ENCODE data around the gene KDM3A. TPM values are rescaled to one million over a fixed set of nuclear protein-coding genes. Genes with fewer than 3 reads are reported as not detected.

KDM3A gene
- total and polyA plus RNA-seq, 2 experiments from 2014 or later = 8.9 to 21.8 TPM

GRCh38 chr2:86500325-86501083 is 59.3 kb downstream of the KDM3A start:
- Histone ChIP-seq H3K9me2 (ENCODE audit: insufficient read depth) (no peaks in the 10 kb centered on the region; the same call in 1 of the 2 replicates), H3K79me2 (replicated peaks; ENCODE audit: insufficient read depth) (no peaks in the 10 kb centered on the region), H3K27me3 (ENCODE audit: insufficient read depth) (no peaks in the 10 kb centered on the region), H2AFZ (no peak overlapping the region), H3K36me3 (ENCODE audit: insufficient read depth) (peaks cover 13% of the 10 kb centered on the region), H3F3A (replicated peaks; ENCODE audit: low read depth) (no peaks in the 10 kb centered on the region), H3K4me1 (ENCODE audit: insufficient read depth) (no peaks in the 10 kb centered on the region), H3K27ac (ENCODE audit: low read depth) (no peak overlapping the region), H4K20me1 (replicated peaks; ENCODE audit: insufficient read depth) (no peaks in the 10 kb centered on the region), H3K4me3 (no peak overlapping the region), H3K4me2 (no peak overlapping the region)
- peaks cover 90% of the 10 kb centered on the region for H3K36me3 Mint-ChIP-seq (ENCODE audit: low read depth)
- DNase-seq (ENCODE audit: low spot score) (peak; percentile 9), ATAC-seq (no peak)
- no peaks in the 10 kb centered on the region; the same call in 2 of the 3 replicates for H3K4me1 Mint-ChIP-seq
- H3K27me3 Mint-ChIP-seq (ENCODE audit: insufficient read depth, low read depth, poor library complexity) = peaks cover 8% of the 10 kb centered on the region
- peaks cover 51% of the 10 kb centered on the region for H3K9me3 Mint-ChIP-seq
- H3K4me3 Mint-ChIP-seq = no peak overlapping the region
- no peak for TF ChIP-seq ZNF462 (CRISPR knock-in tag; IDR thresholded peaks at IDR 0.05)
- no peak for TF ChIP-seq POLR2AphosphoS5 (IDR thresholded peaks at IDR 0.05; ENCODE audit: low read depth)
- H3K27ac Mint-ChIP-seq = no peak overlapping the region

DNA sequence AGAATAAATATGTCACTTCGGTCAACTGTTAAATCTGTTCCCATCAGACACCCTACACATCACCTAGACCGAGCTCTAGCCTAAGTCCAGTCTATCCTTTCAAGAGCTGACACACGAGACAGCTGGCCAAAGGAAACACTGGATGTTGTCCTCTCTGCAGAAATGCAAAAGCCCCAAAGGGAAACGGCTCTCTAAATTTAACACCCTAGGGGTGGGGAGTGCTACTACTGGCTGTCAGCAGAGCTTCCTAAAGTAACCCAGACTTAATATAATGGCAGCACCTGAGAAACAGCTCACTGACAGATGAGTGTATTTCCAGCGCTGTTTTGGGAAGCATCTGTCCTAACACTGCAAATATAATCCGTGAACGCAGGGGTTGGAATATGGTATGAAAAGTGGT is 66.4 kb downstream of the KDM3A start:
- no peak for TF ChIP-seq JUNB (IDR thresholded peaks at IDR 0.05; ENCODE audit: unreplicated experiment)
- TF ChIP-seq POLR2AphosphoS5 (IDR thresholded peaks at IDR 0.05; ENCODE audit: low read depth) = no peak
- no peak for TF ChIP-seq CREB1 (CRISPR knock-in tag; IDR thresholded peaks at IDR 0.05; ENCODE audit: low read depth)
- no peak for TF ChIP-seq ZNF114 (CRISPR knock-in tag; IDR thresholded peaks at IDR 0.05)
- no peak for TF ChIP-seq ZNF462 (CRISPR knock-in tag; IDR thresholded peaks at IDR 0.05)
- Histone ChIP-seq H3K27ac (ENCODE audit: low read depth) (no peak overlapping the region), H4K20me1 (replicated peaks; ENCODE audit: insufficient read depth) (peaks cover 3% of the 10 kb centered on the region; the same call in 1 of the 2 replicates), H3F3A (replicated peaks; ENCODE audit: low read depth) (no peaks in the 10 kb centered on the region), H3K4me2 (no peak overlapping the region), H3K36me3 (ENCODE audit: insufficient read depth) (no peaks in the 10 kb centered on the region), H3K4me3 (no peak overlapping the region), H3K4me1 (ENCODE audit: insufficient read depth) (no peaks in the 10 kb centered on the region), H2AFZ (no peak overlapping the region), H3K27me3 (ENCODE audit: insufficient read depth) (no peaks in the 10 kb centered on the region), H3K79me2 (replicated peaks; ENCODE audit: insufficient read depth) (no peaks in the 10 kb centered on the region), H3K9me2 (ENCODE audit: insufficient read depth) (no peaks in the 10 kb centered on the region)
- Mint-ChIP-seq H3K4me1 (no peaks in the 10 kb centered on the region), H3K36me3 (ENCODE audit: low read depth) (peaks cover 34% of the 10 kb centered on the region), H3K27me3 (ENCODE audit: insufficient read depth, low read depth, poor library complexity) (no peaks in the 10 kb centered on the region), H3K9me3 (no peaks in the 10 kb centered on the region; the same call in 2 of the 3 replicates), H3K4me3 (no peak overlapping the region), H3K27ac (no peak overlapping the region)
- ATAC-seq (no peak), DNase-seq (ENCODE audit: low spot score) (peak; percentile 5)
